Measurements from ENCODE around the gene WDR59. TPM values are rescaled to one million over a fixed set of nuclear protein-coding genes. Genes with fewer than 3 reads are reported as not detected.

The WDR59 gene
- total RNA-seq, 1 experiment from 2014 or later, result 95.4 TPM

GRCh38 chr16:75011634-75012307 lies 26.8 kb upstream of the WDR59 start:
- DNase-seq, result peak; percentile 51
- CTCF ChIA-PET, result interaction anchor here (1.0 to 3.2 kb wide), 4 partner anchors 9 to 100 kb away, joined by 3 to 16 read pairs (median 8); partner anchors contain the start of gene ZNRF1
- Mint-ChIP-seq H3K27me3 (ENCODE audit: unreplicated experiment) (no peaks in the 10 kb centered on the region), H3K27ac (ENCODE audit: unreplicated experiment) (peak overlapping the region; percentile 33), H3K36me3 (ENCODE audit: insufficient read depth, unreplicated experiment) (no peaks in the 10 kb centered on the region), H3K9me3 (ENCODE audit: low read depth, unreplicated experiment) (no peaks in the 10 kb centered on the region), H3K4me3 (ENCODE audit: low read depth, unreplicated experiment) (peak overlapping the region; percentile 34), H3K4me1 (ENCODE audit: low read depth, unreplicated experiment) (peaks cover 24% of the 10 kb centered on the region)
- BruUV-seq (replicated peaks), result no TSS peak
- TF ChIP-seq CTCF (IDR thresholded peaks at IDR 0.05; ENCODE audit: unreplicated experiment), result no peak
- intact Hi-C loops (cut with micrococcal nuclease; ENCODE audit: unreplicated experiment), result loop anchor here (5.0 kb wide), 1 partner anchor 86 kb away; no protein-coding TSS in a partner anchor

GRCh38 chr16:75010427-75010826 lies 25.5 kb upstream of the WDR59 start:
- intact Hi-C loops (cut with micrococcal nuclease; ENCODE audit: unreplicated experiment), result loop anchor here (5.0 kb wide), 1 partner anchor 87 kb away; no protein-coding TSS in a partner anchor
- Mint-ChIP-seq H3K9me3 (ENCODE audit: low read depth, unreplicated experiment) (no peaks in the 10 kb centered on the region), H3K36me3 (ENCODE audit: insufficient read depth, unreplicated experiment) (no peaks in the 10 kb centered on the region), H3K27me3 (ENCODE audit: unreplicated experiment) (no peaks in the 10 kb centered on the region), H3K4me1 (ENCODE audit: low read depth, unreplicated experiment) (peaks cover 24% of the 10 kb centered on the region), H3K4me3 (ENCODE audit: low read depth, unreplicated experiment) (no peak overlapping the region), H3K27ac (ENCODE audit: unreplicated experiment) (no peak overlapping the region)
- TF ChIP-seq CTCF (IDR thresholded peaks at IDR 0.05; ENCODE audit: unreplicated experiment), result no peak
- CTCF ChIA-PET, result interaction anchor here (0.7 to 2.2 kb wide), 2 partner anchors 87 to 281 kb away, joined by 6 to 9 read pairs; no protein-coding TSS in a partner anchor
- BruUV-seq (replicated peaks), result no TSS peak
- no peak for DNase-seq

- no peak for DNase-seq
- TF ChIP-seq CTCF (IDR thresholded peaks at IDR 0.05; ENCODE audit: unreplicated experiment), result no peak
- Mint-ChIP-seq H3K9me3 (ENCODE audit: low read depth, unreplicated experiment) (no peaks in the 10 kb centered on the region), H3K4me3 (ENCODE audit: low read depth, unreplicated experiment) (no peak overlapping the region), H3K27me3 (ENCODE audit: unreplicated experiment) (no peaks in the 10 kb centered on the region), H3K27ac (ENCODE audit: unreplicated experiment) (no peak overlapping the region), H3K4me1 (ENCODE audit: low read depth, unreplicated experiment) (peaks cover 29% of the 10 kb centered on the region), H3K36me3 (ENCODE audit: insufficient read depth, unreplicated experiment) (peaks cover 5% of the 10 kb centered on the region)
- intact Hi-C loops (cut with micrococcal nuclease; ENCODE audit: unreplicated experiment), result no loop called here
- CTCF ChIA-PET, result interaction anchor here (0.8 to 1.6 kb wide), 2 partner anchors 9 to 12 kb away, joined by 3 read pairs; no protein-coding TSS in a partner anchor
- BruUV-seq (replicated peaks), result no TSS peak
These were observed 22.5 kb upstream of the WDR59 start for GRCh38 chr16:75007443-75007842.

GRCh38 chr16:75005697-75006096 lies 20.8 kb upstream of the WDR59 start:
- no peak for DNase-seq
- intact Hi-C loops (cut with micrococcal nuclease; ENCODE audit: unreplicated experiment), result no loop called here
- H3K9me3 Mint-ChIP-seq (ENCODE audit: low read depth, unreplicated experiment), result no peaks in the 10 kb centered on the region
- H3K36me3 Mint-ChIP-seq (ENCODE audit: insufficient read depth, unreplicated experiment), result peaks cover 5% of the 10 kb centered on the region
- TF ChIP-seq CTCF (IDR thresholded peaks at IDR 0.05; ENCODE audit: unreplicated experiment), result no peak
- H3K4me3 Mint-ChIP-seq (ENCODE audit: low read depth, unreplicated experiment), result no peak overlapping the region
- CTCF ChIA-PET, result interaction anchor here (0.6 to 1.0 kb wide), 2 partner anchors 13 to 52 kb away, joined by 3 read pairs; no protein-coding TSS in a partner anchor
- peaks cover 31% of the 10 kb centered on the region for H3K4me1 Mint-ChIP-seq (ENCODE audit: low read depth, unreplicated experiment)
- no peaks in the 10 kb centered on the region for H3K27me3 Mint-ChIP-seq (ENCODE audit: unreplicated experiment)
- BruUV-seq (replicated peaks), result no TSS peak
- H3K27ac Mint-ChIP-seq (ENCODE audit: unreplicated experiment), result no peak overlapping the region

All from Calu3 (cell line).